Activated T-helper 2 cell treated with anti-CD3 and anti-CD28 coated beads, Interferon-gamma antibody, Interleukin-2, Interleukin-4, amounts not matched to agents 10 μg/mL and 5 μg/mL and 100 μg/mL, durations not matched to agents 14 hours and 24 hours and 36 hours (primary cell): ENCODE measurements around the gene VANGL2. TPM values are rescaled to one million over a fixed set of nuclear protein-coding genes. Genes with fewer than 3 reads are reported as not detected.

Experiments
- DNase-seq: peaks from one replicate; pipeline ENCODE4 v3.0.0; 2021; ENCODE audit warnings: low spot score
- H3K27ac Mint-ChIP-seq: one replicate; pipeline ENCODE4 v1.8.0; 2021; ENCODE audit warnings: mixed read lengths
- H3K27me3 Mint-ChIP-seq: one replicate; pipeline ENCODE4 v1.8.0; 2021; ENCODE audit warnings: low read depth, mixed read lengths
- H3K36me3 Mint-ChIP-seq: one replicate; pipeline ENCODE4 v1.8.0; 2021; ENCODE audit warnings: low read depth, mixed read lengths
- H3K4me1 Mint-ChIP-seq: one replicate; pipeline ENCODE4 v1.8.0; 2021; ENCODE audit warnings: low read depth, mixed read lengths
- H3K4me3 Mint-ChIP-seq: one replicate; pipeline ENCODE4 v1.8.0; 2021; ENCODE audit warnings: low read depth, mild to moderate bottlenecking, moderate library complexity, mixed read lengths
- H3K9me3 Mint-ChIP-seq: one replicate; pipeline ENCODE4 v1.8.0; 2021; ENCODE audit warnings: mixed read lengths
- intact Hi-C: fragments of 100-400 bp; cut with micrococcal nuclease; formaldehyde crosslinking; loops from one replicate; pipeline ENCODE4 v1.15.1; 2023
- total RNA-seq: library from RNA; stranded (reverse); gene quantifications from 2 replicates; pipeline ENCODE4 v1.2.3, GENCODE V29; 2022

The VANGL2 gene
- total RNA-seq: not detected in 2 replicates

DNA sequence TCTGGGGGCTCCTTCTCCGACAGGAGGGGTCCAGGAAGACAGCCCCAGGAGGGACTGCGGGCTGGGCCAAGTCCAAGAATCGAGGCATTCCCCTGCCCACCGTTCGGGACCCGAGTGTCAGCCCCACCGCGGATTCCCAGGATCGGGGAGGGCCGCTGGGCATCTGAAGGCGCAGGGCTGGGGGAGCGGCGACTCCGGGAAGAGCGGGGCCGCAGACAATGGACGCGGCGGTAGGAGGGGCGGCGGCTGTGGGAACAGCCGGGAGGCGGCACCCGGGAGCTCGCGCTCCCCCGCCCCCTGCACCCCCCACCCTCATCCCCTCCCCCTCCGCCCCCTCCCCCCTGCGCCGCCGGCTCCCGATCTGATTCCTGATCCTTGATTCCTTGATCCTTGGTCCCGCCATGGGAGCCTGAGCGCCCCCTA lies at the start of gene VANGL2:
Gene VANGL2 (plus strand): TSS at position 342 of the 423 bp plus-strand sequence. CDS start 15,274 bp downstream, outside the sequence.
- peak; percentile 21 for DNase-seq
- Mint-ChIP-seq H3K4me1 (no peaks in the 10 kb centered on the region), H3K27me3 (peaks cover 53% of the 10 kb centered on the region), H3K27ac (no peak within 1 kb of the TSS), H3K4me3 (peak within 1 kb of the TSS; percentile 9), H3K9me3 (no peaks in the 10 kb centered on the region), H3K36me3 (no peaks in the 10 kb centered on the region)
- intact Hi-C loops: no loop called here

GRCh38 chr1:160351629-160352028 lies 48.7 kb upstream of the VANGL2 start:
- H3K27ac Mint-ChIP-seq: no peak overlapping the region
- H3K9me3 Mint-ChIP-seq: no peaks in the 10 kb centered on the region
- peaks cover 84% of the 10 kb centered on the region for H3K36me3 Mint-ChIP-seq
- H3K4me1 Mint-ChIP-seq: peaks cover 4% of the 10 kb centered on the region
- DNase-seq: no peak
- no peaks in the 10 kb centered on the region for H3K27me3 Mint-ChIP-seq
- intact Hi-C loops: no loop called here
- H3K4me3 Mint-ChIP-seq: no peak overlapping the region

DNA sequence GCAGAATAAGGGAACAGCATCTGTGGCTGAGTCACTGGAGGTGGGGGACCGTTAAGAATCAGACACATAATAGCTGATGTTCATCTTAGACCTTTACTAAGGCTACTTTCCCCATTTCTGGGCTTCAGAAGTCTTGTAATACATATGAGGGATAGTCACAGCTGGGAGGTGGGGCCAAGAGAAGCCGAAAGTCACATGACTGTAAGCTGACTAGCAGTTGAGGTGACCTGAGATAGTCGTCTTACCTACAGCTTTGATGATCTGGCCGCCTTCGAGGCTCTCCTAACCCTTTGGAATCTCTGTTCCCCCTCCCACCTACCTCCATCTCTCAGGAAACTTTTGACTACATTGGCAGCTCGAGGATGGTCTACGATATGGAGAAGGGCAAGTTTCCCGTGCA lies 47.8 kb upstream of the VANGL2 start:
- no peak for DNase-seq
- no peak overlapping the region for H3K4me3 Mint-ChIP-seq
- intact Hi-C loops: no loop called here
- no peaks in the 10 kb centered on the region for H3K9me3 Mint-ChIP-seq
- peaks cover 3% of the 10 kb centered on the region for H3K4me1 Mint-ChIP-seq
- H3K27me3 Mint-ChIP-seq: no peaks in the 10 kb centered on the region
- no peak overlapping the region for H3K27ac Mint-ChIP-seq
- H3K36me3 Mint-ChIP-seq: peaks cover 82% of the 10 kb centered on the region

DNA sequence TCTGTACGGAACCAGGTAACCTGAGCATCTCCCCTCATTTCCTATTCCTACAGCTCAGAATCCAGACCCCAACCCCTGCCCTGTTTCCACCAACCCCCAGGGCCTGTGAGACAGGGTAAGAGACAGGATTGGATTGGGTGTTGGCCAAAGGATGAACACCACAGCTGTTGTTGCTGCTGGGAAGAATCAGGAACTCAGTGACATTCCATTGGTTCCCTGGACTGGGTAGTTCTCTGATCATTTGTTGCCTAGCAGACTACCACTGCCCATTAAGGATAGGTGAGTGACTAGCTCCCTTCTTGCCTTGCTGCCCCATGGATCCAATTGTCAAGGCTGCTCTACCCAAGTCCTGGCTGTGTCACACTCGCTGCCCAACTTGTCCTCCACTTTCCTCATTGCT lies 47.1 kb upstream of the VANGL2 start:
- peaks cover 3% of the 10 kb centered on the region for H3K4me1 Mint-ChIP-seq
- H3K36me3 Mint-ChIP-seq: peaks cover 88% of the 10 kb centered on the region

GRCh38 chr1:160354388-160354985 lies 45.9 kb upstream of the VANGL2 start:
- Mint-ChIP-seq H3K27me3 (no peaks in the 10 kb centered on the region), H3K9me3 (no peaks in the 10 kb centered on the region), H3K4me1 (peaks cover 3% of the 10 kb centered on the region), H3K4me3 (no peak overlapping the region), H3K36me3 (peaks cover 89% of the 10 kb centered on the region), H3K27ac (no peak overlapping the region)
- DNase-seq: no peak
- intact Hi-C loops: no loop called here

More for the DNA sequence above, 47.1 kb upstream of the VANGL2 start:
- Mint-ChIP-seq H3K27me3 (no peaks in the 10 kb centered on the region), H3K27ac (no peak overlapping the region), H3K4me3 (no peak overlapping the region), H3K9me3 (no peaks in the 10 kb centered on the region)
- intact Hi-C loops: no loop called here
- DNase-seq: no peak

DNA sequence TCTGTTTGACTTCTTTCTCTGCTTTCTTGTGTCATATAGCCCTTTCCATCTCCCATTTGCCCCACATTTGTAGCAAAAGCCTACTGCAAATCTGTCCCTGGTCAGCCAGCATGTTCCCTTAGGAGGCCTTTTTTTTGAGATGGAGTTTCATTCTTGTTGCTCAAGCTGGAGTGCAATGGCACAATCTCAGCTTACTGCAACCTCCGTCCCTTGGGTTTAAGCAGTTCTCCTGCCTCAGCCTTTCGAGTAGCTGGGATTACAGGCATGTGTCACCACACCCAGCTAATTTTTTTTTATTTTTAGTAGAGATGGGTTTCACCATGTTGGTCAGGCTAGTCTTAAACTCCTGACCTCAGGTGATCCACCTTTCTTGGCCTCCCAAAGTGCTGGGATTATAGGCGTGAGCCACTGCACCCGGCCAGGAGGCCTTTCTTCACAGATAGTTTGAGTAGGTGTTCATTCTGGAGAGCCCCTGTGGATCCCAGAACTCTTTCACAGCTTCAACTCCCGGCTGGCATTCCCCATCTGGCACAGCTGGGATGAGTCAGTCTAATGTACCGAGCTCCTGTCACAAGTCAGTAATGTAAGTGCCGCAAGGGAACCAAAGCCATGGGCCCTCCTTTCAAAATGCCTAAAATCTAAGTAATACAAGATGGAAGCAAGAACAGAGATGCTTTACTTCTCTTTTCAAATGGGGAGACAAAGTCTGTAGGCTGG lies 42.9 kb upstream of the VANGL2 start:
- Mint-ChIP-seq H3K4me1 (peaks cover 2% of the 10 kb centered on the region), H3K27me3 (no peaks in the 10 kb centered on the region), H3K36me3 (peaks cover 76% of the 10 kb centered on the region), H3K4me3 (no peak overlapping the region), H3K27ac (no peak overlapping the region), H3K9me3 (no peaks in the 10 kb centered on the region)
- intact Hi-C loops: no loop called here
- DNase-seq: no peak

DNA sequence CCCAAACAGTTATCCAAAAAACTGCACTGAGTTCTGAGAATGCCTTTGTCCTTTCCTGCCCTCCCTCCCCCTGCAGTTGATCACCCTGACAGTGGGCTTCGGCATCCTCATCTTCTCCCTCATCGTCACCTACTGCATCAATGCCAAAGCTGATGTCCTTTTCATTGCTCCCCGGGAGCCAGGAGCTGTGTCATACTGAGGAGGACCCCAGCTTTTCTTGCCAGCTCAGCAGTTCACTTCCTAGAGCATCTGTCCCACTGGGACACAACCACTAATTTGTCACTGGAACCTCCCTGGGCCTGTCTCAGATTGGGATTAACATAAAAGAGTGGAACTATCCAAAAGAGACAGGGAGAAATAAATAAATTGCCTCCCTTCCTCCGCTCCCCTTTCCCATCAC lies 42.3 kb upstream of the VANGL2 start:
- DNase-seq: no peak
- H3K36me3 Mint-ChIP-seq: peaks cover 72% of the 10 kb centered on the region
- no peaks in the 10 kb centered on the region for H3K9me3 Mint-ChIP-seq
- H3K27me3 Mint-ChIP-seq: no peaks in the 10 kb centered on the region
- H3K4me1 Mint-ChIP-seq: peaks cover 2% of the 10 kb centered on the region
- no peak overlapping the region for H3K27ac Mint-ChIP-seq
- H3K4me3 Mint-ChIP-seq: no peak overlapping the region
- intact Hi-C loops: no loop called here

GRCh38 chr1:160359559-160360226 lies 40.7 kb upstream of the VANGL2 start:
- Mint-ChIP-seq H3K9me3 (no peaks in the 10 kb centered on the region), H3K4me3 (no peak overlapping the region), H3K27me3 (no peaks in the 10 kb centered on the region), H3K27ac (no peak overlapping the region), H3K4me1 (peaks cover 2% of the 10 kb centered on the region), H3K36me3 (peaks cover 55% of the 10 kb centered on the region)
- DNase-seq: no peak
- intact Hi-C loops: no loop called here

DNA sequence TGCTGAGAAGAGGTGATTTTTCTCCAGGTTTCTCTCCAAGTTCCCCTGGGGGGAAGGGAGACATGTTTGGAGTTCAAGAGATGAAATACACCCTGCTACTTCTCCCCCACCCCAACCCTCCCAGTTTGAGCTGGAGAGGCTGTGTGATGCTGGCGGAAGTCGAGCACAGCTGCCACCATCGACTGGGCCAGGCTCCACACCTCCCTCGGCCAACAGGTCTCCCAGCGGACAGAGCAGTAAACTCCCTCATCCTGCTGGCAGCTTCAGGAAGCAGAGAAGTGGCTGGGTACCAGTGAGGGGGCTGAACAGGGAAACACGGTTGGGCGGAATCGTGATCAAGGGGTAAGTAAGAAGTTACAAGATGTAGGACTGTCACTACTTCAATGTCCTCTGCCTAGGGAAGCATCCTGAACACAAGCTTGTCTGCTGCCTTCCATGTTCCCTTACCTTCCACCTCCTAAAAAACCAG lies 40.1 kb upstream of the VANGL2 start:
- Mint-ChIP-seq H3K27me3 (no peaks in the 10 kb centered on the region), H3K9me3 (no peaks in the 10 kb centered on the region), H3K27ac (no peak overlapping the region), H3K4me3 (no peak overlapping the region), H3K36me3 (peaks cover 50% of the 10 kb centered on the region), H3K4me1 (peaks cover 2% of the 10 kb centered on the region)
- intact Hi-C loops: no loop called here
- DNase-seq: no peak

- Mint-ChIP-seq H3K36me3 (peaks cover 43% of the 10 kb centered on the region), H3K4me1 (peaks cover 2% of the 10 kb centered on the region), H3K27ac (no peak overlapping the region), H3K27me3 (no peaks in the 10 kb centered on the region), H3K4me3 (no peak overlapping the region), H3K9me3 (no peaks in the 10 kb centered on the region)
- no peak for DNase-seq
- intact Hi-C loops: no loop called here
Measured at GRCh38 chr1:160361199-160361598, 39.2 kb upstream of the VANGL2 start.

DNA sequence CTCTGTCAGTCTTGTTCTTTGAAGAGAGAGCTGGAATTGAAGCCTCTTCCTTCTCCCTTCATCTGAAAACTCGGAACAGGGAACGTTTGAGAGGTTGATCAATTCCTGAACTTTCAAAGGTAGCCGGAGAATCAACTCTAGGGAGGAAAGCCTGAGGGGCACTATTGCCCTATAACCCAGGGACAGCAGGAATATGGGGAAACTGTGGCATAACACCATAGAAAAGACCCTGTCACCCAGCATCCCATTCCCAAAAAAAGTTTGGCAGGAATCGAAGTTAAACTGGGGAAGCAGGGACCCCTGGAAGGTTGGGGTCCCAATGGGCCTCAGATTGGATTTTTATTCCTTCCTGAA lies 38.6 kb upstream of the VANGL2 start:
- intact Hi-C loops: no loop called here
- Mint-ChIP-seq H3K27me3 (no peaks in the 10 kb centered on the region), H3K36me3 (peaks cover 37% of the 10 kb centered on the region), H3K9me3 (no peaks in the 10 kb centered on the region), H3K4me3 (no peak overlapping the region), H3K27ac (no peak overlapping the region), H3K4me1 (peaks cover 2% of the 10 kb centered on the region)
- DNase-seq: no peak

DNA sequence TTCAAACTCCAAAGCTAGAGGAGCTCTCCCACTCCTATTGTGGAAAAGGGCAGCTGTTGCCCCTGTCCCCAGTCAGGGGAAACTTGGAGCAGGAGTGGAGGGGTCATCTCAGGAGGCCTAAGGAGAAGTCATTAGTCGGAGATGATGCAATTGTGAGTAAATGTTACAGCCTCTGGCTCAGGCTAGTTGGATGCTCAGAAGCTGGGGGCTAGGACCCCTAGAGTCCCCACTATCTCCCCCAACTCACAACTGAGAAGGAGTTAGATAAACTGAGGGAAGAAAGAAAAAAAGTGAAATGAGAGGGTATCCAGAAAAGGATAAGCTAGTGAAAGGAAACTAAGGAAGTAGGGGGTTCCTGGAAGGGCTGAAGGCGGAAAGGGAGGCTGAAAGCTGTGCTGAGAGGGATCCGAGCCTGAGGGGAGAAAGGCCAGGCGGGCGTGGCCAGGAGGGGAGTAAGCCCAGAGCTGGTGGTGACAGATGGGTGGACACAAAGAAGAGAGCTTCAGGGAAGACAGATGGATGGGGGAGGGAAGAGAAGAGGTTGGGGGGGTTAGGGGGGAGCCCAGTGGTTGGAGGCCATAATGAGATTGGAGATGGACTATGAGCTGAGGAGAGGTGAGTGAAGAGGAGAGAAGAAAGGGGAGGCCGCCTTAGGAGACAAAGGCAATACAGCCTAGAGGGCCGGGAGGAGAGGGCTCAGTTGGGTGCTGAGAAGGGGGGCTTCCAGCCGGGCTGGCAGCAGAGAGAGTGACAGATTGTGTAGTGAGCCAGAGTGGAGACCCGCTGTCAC lies 38.0 kb upstream of the VANGL2 start:
- no peak for DNase-seq
- H3K27me3 Mint-ChIP-seq: no peaks in the 10 kb centered on the region
- H3K4me1 Mint-ChIP-seq: peaks cover 2% of the 10 kb centered on the region
- H3K36me3 Mint-ChIP-seq: peaks cover 32% of the 10 kb centered on the region
- intact Hi-C loops: no loop called here
- no peak overlapping the region for H3K4me3 Mint-ChIP-seq
- H3K27ac Mint-ChIP-seq: no peak overlapping the region
- no peaks in the 10 kb centered on the region for H3K9me3 Mint-ChIP-seq
